OCI-LY7 (cell line): ENCODE measurements around the gene ELOVL4.

Experiments used
- CTCF ChIP-seq: fragments of 200-600 bp; sonication (generic); conservative IDR thresholded peaks from 2 replicates; pipeline ENCODE4 v1.5.1; 2014; ENCODE audit warnings: mild to moderate bottlenecking, antibody characterized with exemption, low read length, moderate library complexity, mixed read lengths
- EZH2phosphoT487 ChIP-seq: fragments of 200-600 bp; sonication (generic); IDR thresholded peaks from 2 replicates; pipeline ENCODE4 v1.6.1; 2018; ENCODE audit warnings: low read depth, borderline replicate concordance, mild to moderate bottlenecking, mixed run types, antibody characterized with exemption, low read length, moderate library complexity, mixed read lengths

GRCh38 chr6:79909517-79909916, 37.8 kb downstream of the ELOVL4 start:
- TF ChIP-seq CTCF (no peak), EZH2phosphoT487 (no peak)
